Activated gamma-delta T cell treated with Interleukin-2 at 50 U/mL for 16 hours (primary cell): ENCODE data around the gene PELI1.
A peak's percentile ranks its signal among the peaks of the same experiment; 100 is the strongest.
"Not testable (repeated sequence)": the region's sequence is repeated elsewhere in the genome, so short reads cannot be mapped to it uniquely, and the experiment has no call there.

Experiments used
- DNase-seq: peaks from one replicate; pipeline ENCODE4 v3.0.0-alpha.2; 2020

Gene PELI1

DNA sequence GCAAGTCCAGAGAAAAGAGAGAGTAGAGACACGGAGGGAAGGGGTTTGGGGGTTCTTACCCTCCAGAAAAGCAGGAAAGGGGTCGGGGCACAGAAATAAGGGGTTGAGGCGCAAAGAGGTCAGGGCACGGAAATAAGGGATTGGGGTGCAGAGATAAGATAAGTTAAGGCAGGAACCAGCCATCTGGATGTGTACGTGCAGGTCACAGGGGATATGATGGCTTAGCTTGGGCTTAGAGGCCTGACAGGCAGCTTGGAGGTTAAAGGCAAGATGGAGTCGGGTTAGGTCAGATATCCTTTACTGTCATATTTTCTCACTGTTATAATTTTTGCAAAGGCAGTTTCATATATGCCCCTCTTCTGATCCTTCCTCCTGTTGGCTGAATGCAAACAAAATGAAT lies 64.5 kb downstream of the PELI1 start:
- DNase-seq = not testable (repeated sequence)

DNA sequence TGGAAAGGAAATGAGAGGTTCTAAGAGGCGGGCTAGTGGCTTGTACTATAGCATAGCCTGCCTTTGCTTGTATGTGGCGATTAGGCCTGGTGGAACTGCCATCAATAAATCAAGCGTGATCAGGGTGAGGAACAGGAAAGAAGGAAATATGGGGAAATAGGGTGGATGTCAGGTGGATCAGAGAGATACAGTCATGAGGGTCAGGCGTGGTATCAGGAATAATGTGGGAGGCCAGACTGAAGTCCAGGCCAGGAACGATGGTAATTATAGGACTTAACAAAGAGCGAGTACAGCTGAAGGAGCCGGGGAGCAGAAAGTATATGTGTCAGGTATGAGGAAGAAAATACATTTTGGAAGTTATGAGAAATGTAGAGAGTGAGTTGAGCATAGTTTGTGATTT lies 67.4 kb downstream of the PELI1 start:
- DNase-seq = not testable (repeated sequence)

GRCh38 chr2:64074616-64075015 lies 69.6 kb downstream of the PELI1 start:
- not testable (repeated sequence) for DNase-seq

DNA sequence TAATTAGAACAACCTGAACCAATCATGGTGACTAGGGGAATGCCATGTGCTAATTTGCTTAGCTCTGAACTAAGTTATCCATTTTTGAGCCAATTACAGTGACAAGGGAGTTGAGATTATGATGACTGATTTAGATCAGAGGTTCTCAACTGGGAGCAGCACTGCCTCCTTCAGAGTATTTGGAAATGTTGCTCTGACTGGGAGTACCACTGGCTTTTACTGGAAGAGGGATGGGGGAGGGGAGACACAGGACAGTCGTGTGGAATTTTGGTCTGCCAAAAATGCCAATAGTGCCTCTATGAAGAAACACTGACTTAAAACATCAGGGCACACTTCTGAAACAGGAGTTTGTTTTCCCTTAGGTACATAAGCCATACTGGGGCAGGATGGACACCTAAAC lies 76.9 kb downstream of the PELI1 start:
- DNase-seq = no peak

GRCh38 chr2:64065516-64065915 lies 78.7 kb downstream of the PELI1 start:
- DNase-seq = no peak

DNA sequence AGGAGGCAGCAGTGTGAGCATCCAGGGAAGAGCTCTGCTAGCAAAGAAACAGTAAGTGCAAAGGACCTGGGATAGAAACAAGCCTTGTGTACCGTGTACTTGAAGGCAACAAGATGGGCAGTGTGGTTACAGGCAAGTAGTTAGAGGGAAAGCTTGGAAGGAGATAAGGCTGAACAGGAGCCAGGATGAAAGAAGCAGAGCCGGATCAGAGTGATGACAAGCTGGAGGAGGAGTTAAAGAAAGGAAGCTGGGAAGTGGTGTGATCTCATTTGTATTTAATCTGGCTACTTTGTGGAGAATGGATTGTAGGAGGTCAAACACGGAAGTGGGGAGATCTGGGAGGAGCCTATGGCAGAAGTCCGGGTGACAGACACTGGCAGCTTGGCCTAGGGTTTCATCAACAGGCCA lies 80.3 kb downstream of the PELI1 start:
- DNase-seq = no peak

DNA sequence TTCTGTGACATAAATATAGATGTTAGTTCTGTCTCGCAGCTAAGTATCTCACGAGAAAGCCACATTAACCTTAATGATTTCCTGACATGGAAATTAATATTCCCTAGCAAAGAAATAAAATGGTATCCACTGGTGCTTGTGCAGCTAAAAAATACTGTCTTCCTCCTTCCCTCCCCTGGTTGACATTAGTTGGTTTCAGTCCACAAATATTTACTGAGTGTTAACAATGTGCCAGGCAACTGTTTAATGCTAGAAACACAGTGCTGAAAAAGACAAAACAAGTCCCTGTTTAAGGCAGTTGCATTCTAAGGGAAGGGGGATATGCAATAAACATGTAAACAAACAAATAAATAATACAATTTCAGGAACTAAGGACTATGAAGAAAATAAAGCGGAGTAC lies 80.8 kb downstream of the PELI1 start:
- DNase-seq = no peak

- no peak for DNase-seq
These were observed 81.4 kb downstream of the PELI1 start for GRCh38 chr2:64062840-64063239.

GRCh38 chr2:64059270-64059669 lies 85.0 kb downstream of the PELI1 start:
- no peak for DNase-seq

DNA sequence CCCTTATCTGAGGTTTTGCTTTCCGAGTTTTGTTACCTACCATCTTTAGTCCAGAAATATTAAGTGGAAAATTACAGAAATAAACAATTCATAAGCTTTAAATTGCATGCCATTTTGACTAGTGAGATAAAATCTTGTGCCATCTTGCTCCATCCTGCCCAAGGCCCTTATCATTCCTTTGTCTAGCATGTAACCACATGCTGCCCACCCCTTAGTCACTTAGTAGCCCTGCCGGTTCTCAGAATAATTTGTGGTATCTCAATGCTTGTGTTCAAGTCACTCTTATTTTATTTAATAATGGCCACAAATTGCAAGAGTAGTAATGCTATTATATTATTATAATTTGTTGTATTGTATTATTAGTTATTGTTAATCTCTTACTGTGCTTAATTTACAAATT lies 88.2 kb downstream of the PELI1 start:
- DNase-seq = no peak

GRCh38 chr2:64054161-64054915 lies 89.9 kb downstream of the PELI1 start:
- DNase-seq = no peak

GRCh38 chr2:64052463-64053241 lies 91.6 kb downstream of the PELI1 start:
- DNase-seq = no peak

GRCh38 chr2:64049633-64050220 lies 94.5 kb downstream of the PELI1 start:
- DNase-seq = peak; percentile 63

- DNase-seq = no peak
These were observed 98.3 kb downstream of the PELI1 start for GRCh38 chr2:64045938-64046337.
